Stimulated activated CD4-positive, alpha-beta T cell treated with anti-CD3 and anti-CD28 coated beads, TNF-alpha, amount 100 ng/mL, for 48 hours (primary cell): ENCODE data around the gene AMZ2.
"Not testable (repeated sequence)": the region's sequence is repeated elsewhere in the genome, so short reads cannot be mapped to it uniquely, and the experiment has no call there.

Experiments
- DNase-seq, 3 donors: peaks; one replicate each; pipeline ENCODE4 v3.0.0-alpha.2; 2020; ENCODE audit warnings: low read depth in 3 of 3

Gene AMZ2

DNA sequence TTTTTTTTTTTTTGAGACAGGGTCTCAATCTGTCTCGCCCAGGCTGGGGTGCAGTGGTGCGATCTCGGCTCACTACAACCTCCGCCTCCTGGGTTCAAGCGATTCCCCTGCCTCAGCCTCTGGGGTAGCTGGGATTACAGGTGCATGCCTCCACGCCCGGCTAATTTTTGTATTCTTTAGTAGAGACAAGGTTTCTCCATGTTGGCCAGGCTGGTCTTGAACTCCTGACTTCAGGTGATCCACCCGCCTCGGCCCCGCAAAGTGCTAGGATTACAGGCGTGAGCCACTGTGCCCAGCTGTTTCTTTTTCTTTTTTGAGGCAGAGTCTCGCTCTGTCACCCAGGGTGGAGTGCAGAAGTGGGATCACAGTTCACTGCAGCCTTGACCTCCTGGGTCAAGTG lies 27.1 kb upstream of the AMZ2 start:
- DNase-seq = not testable (repeated sequence)

DNA sequence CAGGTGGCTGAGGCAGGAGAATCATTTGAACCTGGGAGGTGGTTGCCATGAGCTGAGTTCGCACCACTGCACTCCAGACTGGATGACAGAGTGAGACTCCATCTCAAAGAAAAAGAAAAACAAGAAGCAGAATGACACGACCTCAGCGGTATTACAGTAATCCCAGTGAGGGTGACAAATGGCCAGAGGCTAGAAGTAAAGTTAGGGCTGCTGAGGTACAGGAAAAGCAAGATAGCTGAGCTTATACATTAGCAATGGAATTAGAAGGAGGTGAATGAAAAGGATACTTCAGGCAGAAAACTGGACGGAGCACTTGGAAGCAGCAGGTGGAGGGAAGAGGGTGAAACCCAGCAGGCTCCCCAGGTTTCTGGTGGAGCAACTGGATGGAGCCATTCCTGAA lies 26.1 kb upstream of the AMZ2 start:
- DNase-seq = no peak

DNA sequence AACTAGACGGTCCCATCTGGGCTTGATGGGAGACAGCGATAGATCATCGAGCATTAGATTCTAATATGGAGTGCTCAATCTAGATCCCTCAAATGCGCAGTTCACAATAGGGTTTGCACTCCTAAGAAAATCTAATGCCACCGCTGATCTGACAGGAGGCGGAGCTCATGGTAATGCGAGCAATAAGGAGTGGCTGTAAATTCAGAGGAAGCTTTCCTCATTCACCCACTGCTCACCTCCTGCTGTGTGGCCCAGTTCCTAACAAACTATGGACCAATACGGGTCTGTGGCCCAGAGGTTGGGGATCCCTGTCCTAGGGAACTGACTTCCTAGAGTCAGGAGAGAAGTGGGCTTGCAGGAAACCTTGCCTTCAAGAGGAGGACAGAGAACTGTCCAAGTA lies 25.2 kb upstream of the AMZ2 start:
- no peak for DNase-seq

DNA sequence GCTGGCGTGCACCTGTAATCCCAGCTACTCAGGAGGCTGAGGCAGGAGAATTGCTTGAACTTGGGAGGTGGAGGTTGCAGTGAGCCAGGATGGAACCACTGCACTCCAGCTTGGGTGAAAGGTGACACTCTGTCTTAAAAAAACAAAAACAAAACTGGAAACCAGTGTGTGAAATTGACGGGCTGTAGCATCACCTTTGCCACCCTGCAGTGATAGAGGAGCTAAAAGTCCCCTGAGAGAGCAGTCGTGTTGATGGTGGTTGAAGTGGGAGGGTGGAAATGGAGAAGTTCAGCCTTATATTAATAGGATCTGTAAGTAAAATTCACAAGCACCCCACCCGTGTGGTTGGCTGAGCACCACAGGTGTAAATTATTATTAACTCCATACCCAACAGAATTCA lies 22.8 kb upstream of the AMZ2 start:
- not testable (repeated sequence) for DNase-seq

DNA sequence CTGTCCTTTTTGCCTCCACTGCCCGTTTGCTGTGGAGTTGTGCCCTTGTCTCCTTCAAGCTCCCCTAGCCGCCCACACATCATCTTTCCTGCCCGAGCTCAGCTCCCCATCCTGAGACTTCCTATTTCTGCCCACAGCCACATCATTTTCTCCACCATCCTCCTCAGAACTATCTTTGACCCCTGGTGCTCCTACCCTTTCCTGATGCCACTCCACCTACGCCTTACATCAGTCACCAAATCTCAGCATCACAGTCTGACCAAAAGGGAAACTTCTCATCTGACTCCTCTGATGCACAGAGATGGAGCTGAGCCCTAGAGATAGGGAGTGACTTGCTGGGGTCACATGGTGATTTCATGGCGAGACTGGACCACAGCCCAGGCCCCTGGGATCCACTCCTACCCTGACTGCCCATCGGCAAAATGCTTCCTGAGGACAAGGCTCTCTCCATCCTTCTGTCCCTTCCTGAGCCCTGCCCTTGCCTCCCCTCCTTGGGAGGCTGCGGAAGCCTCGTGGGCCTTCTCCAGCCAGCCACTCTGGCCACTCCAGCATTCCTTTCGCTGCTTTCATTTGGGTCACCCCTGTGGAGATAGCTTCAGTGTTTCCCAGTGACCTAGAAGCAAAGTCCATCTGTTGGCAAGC lies 19.7 kb upstream of the AMZ2 start:
- DNase-seq = not testable (repeated sequence)

DNA sequence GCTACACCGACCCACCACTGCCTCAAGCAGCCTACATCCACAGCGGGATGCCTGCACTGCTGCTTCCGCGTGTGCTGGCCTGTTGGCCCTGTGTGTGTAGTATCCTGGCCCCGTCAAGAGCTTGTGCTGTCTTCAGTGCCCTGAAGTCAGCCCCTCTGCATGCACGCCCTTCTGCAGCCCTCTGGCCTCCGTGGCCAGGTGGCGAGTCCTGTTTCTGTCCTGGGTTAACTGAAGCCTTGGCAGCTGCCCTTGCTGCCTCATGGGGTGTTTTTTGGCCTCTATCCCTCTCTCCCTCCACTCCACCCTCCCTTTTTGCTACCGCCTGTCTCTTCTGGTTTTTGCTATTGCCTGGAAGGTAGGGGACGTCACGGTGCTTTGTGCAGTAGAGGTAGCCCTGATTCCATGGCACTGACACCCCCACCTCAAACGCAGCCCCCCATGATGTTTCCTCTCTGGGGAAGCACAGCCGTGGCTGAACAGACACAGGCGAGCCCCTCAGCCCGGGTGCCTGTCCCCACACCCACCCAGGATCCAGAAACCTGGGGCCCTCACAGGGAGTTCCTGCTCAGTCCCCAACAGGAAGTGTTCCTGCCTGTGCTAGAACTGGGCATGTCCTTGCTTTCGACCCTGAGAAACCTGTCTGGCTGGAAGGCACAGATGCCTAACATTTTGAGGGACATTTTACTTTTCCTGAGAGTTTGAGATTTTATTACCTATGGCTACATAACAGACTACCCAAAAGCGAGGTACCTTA lies 18.8 kb upstream of the AMZ2 start:
- no peak for DNase-seq

DNA sequence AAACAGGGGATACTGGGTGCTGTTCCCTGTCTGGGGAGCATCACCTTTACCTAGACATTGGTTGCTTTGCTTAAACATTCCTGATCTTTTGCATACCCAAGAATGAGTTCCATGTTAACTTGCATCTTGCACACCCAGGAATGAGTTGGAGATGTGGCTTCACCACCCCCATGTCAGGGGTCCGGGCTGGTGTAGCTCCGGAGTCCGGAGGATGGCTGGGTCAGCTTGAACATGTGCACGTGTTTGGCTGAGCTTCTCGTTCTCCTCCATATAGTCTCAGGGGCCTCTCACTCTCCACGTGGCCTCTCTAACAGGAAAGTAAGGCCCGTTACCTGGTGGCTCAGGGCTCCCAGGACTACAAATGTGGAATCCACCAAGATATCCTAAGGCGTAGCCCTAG lies 18.2 kb upstream of the AMZ2 start:
- no peak for DNase-seq

DNA sequence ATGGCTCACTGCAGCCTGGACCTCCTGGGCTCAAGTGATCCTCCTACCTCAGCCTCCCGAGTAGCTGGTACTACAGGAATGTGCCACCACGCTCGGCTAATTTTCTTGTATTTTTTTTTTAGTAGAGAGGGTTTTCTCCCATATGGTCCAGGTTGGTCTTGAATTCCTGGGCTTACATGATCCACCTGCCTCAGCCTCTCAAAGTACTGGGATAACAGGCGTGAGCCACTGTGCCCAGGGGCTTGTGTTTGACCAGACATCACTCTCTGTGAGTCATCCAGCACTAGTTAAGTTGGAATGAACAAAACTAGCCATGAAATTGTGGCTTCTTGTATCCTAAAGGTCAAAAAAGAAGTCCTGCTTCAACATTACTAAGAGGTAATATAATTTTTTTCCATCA lies 16.7 kb upstream of the AMZ2 start:
- DNase-seq = not testable (repeated sequence)

DNA sequence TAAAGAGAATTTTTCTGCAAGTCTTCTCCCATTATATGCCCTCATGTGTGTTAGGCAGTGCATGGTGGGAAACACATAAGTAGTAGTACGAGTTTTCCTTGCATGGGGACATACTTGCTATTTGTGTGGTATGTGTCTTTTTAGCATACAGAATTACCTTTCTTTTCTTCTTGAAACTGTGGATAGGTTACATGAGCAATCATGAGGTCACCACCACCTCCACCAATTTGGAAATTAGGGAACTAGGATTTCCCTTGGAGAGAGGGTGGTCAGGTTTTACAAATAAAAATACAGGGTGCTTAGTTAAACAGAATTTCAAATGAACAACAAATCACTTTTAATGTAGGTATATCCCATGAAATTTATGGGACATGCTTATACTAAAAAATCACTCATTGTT lies 16.3 kb upstream of the AMZ2 start:
- no peak for DNase-seq

DNA sequence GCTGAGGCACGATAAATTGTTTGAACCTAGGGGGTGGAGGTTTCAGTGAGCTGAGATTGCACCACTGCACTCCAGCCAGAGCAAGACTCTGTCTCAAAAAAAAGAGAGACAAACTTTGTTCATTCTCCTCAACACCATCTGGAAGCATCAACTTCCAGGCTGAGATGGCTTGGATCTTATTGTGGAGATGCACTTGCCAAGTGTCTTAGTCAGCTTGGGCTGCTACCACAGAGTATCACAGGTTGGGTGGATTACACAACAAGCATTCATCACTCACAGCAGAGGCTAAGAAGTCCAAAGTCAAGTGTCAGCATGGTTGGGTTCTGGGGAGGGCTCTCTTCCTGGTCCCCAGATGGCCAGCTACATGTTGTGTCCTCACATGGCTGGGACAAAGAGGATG lies 15.1 kb upstream of the AMZ2 start:
- not testable (repeated sequence) for DNase-seq

DNA sequence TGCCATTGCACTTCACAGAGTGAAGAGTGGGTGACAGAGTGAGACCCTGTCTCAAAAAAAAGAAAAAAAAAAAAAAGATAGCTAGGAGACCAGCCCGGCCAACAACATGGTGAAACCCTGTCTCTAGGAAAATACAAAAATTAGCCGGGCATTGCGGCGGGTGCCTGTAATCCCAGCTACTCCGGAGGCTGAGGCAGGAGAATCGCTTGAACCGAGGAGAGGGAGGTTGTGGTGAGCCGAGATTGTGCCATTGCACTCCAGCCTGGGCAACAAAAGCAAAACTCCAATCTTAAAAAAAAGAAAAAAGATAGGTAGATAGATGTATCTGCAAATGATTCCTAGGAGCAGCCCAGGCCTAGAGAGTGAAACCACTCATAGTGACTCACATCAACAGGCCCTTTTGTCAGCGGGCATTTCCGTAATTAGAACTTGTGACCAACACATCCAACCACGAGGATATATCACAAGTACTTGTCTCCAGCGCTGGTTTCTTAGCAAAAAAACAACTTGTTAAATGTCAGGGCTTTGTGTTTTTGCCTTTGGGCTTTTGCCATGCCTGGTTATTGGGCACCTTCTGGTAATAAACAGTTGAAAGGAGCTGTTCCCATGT lies 13.0 kb upstream of the AMZ2 start:
- not testable (repeated sequence) for DNase-seq

DNA sequence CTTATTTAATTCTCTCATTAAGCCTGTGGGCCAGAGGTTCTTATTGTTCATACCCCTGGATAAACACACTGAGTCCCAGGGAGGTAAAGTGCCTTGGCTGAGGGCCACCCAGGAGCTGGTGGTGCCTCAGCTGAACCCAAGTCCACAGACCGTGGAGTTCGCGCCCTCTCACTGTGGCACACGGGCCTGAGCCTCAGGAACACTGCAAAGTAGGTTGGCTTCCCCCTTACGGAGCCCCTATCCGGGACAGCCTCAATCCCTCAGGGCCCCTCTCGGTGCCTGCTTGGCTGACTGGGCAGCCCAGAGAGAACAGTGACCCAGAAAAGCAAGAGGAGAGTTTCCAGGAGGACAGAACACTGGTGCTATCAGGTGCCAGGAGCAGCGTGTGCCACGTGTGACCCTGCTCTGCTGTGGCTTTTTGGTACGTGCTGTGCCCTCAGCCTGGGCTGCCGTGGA lies 12.5 kb upstream of the AMZ2 start:
- DNase-seq = not testable (repeated sequence)

DNA sequence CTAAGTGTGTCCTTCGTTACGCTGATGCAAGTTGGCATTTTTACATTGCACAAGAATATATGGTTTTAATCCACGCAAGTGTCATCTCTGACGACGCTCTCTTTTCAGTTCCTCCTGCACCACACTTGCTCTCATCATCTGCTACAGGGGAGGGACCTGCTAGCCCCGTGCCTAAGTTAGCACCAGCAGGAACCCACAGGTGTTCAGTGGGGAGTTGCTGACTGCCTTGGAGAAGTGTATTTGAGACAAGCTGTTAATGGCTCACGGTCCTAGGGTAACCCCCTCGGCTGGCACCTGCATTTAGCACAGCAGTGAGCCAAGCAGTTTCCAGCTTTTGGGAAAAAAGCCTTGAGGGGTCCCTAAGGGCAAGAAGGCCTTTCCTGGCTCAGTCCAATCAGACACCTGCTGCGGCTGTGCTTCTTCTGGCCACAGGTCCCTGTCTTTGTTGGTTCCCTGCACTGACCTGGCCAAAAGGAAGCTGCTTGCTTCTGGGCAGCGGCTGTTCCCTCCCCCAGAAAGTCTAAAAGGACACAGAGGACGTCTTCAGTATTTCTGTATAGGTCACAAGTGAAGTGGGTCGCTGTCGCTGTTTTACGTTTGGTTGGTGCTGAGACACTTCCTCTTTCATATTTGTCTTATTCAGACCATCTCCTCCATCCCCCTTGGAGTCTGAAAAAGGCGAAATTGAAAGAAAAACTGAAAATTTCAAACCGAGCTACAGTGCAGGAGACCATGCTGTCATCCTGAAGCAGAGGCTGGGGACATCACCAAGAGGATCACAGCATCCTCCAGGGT lies 10.3 kb upstream of the AMZ2 start:
- DNase-seq = not testable (repeated sequence)

DNA sequence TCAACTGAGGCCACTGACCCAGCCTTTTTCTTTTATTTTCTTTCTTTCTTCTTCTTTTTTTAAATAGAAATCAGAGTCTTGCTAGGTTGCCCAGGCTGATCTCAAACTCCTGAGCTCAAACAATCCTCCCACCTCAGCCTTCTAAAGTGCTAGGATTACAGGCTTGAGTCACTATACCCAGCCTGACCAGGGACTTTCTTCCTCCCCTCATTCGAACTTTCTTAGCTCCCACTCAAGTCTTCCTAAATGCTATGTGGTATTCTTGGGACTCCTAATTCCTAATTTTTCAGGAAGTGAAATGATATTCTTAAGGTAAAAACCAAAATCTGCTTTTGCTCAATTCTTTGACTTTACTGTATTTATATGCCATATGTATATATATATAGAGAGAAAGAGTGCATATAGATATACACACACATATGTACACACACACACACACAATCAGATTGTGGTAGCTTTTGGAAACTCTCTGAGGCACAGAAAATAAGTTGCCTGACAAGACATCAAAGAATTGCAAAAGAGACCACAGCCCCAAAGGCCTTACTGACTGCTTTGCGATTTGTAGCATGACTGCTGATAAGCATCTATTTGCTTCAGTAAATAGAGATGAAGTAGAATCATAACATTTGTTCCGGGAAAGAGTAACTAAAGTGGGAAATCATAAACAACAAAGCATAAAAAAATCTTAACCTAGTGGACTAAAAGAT lies 9.5 kb upstream of the AMZ2 start:
- DNase-seq = no peak

DNA sequence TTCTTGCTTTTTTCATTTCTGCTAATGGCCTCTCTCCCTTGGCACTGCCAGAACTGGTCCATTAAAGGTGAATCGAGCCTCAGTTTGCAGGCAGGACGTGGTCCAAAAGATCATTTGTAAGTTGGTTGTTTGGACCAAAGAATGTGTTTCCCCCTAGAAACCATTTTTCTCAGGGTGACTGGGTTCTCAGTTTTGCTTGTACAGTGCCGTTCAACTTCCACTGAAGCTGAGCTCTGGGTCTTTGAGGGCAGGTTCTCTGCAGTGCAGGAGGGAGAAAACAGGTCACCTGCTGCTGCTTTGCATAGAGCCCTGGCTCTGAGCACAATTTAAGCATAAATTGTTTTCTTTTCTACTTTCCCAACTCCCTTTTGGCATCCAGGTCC lies 9.0 kb upstream of the AMZ2 start:
- DNase-seq = no peak

DNA sequence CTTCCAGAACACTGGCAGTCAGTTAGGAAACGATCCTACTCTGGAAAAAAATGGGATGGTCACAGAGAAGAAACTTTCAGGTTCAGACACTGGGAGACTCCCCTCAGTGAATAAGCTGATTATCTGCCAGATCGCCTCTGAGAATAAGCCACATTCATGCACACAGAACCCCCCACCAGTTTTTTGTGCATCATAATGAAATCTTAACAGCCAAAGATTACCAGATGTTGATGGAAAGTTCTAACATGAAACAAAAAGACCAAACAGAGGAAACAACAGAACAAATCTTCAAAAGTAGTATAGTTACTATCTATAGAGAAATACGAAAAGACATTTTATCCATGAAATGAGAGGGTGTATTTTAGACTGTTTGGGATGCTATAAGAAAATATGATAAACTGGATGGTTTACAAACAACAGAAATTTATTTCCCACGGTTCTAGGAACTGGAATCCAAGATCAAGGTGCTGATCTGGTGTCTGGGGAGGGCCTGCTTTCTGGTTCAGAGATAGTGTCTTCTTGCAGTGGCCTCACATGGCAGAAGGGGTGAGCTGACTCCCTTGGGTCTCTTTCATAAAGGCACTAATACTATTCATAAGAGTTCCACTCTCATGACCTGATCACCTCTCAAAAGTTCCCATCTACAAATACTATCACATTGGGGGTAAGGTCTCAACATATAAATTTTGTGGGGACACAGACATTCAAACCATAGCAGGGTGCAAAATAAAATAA lies 8.0 kb upstream of the AMZ2 start:
- DNase-seq = no peak

DNA sequence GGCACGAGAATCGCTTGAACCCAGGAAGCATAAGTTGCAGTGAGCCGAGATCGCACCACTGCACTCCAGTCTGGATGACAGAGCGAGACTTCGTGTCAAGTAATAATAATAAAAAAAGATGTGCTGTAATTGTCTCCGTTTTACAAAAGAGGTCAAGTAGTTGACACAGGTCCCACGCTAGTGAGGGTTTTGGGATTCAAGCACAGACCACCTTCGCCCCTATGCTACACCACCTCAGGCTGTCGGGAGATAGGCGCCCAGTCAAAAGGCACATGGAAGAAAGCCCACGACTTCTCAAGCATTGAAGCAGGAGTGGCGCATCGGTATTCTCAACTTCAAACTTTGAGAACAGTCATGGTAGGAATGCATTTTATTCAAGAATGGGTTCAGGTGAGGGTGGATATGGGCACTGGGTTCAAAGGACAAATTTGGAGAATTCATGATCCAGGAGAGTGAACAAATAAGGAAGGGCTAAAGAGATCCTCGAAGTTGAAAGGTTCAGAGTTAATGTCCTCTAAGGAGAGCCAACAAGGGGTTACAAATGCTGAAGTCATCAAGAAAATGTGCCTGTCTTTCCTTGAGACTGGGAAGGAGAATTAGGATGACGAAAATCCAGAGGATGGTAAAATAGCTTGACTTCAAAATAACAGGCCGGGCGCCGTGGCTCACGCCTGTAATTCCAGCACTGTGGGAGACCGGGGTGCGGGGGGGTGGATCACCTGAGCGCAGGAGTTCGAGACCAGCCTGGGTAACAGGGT lies 1.4 kb upstream of the AMZ2 start:
- DNase-seq = no peak

DNA sequence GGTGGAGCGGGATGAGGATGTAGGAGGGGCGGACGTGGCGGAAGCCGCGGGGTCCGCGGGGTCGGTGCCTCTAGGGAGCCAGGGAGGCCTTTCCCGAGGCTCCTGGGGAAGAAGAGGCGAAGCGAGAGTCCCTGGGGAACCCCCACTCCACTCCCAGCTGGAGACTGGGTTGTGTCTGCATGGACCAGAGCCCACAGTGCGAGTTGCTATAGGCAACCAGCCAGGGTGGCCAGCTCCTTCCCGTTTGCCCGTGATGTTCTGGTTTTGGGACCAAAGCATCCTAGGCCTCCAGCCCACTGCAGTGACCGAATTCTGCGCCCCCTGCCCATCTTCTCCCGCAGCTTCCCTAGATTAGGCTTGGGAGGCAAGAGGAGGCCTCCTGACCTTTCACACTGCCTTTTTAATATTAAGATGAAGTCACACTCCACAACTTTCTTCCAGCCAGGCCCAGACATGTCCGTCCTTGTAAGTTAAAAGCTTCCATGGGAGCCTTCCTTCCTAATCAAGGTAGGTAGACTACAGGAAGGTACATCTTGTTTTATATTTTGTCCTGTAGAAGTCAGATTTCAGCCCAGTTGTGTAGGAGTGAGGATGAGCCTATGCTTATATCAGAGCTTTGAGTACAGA lies 469 bp downstream of the AMZ2 start:
- DNase-seq = peak in 2 of 3 donors; percentile 37 to 48

DNA sequence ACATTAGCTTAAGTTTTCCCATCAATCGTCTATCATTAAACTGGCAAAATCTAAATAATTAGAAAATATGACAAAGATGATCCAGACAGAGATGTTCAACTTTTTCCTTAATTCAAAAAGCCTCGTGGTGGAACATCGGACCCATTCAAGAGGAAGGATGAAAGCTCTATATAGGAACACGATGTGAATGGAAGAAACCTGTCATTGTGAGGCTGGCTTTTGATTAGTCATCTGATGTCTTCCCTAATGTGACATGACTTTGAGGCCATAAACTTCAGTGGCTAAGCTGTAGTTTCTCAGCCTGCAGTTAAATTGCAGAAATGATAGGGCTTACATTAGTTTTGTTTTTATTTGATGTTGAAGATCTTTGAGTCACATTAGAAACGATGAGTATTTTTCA lies 1.0 kb downstream of the AMZ2 start:
- no peak for DNase-seq

DNA sequence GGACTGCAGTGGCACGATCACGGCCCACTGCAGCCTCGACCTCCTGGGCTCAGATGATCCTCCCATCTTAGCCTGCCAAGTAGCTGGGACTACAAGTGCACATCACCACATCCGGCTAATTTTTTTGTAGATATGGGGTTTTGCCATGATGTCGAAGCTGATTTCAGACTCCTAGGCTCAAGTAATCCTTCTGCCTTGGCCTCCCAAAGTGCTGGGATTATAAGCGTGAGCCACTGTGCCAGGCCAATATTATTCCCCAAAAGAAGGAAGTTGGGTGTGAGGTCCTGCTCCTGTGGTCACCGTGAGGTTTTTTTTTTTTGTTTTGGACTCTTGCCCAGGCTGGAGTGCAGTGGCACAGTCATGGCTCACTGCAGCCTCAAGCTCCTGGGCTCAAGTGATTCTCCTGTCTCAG lies 1.5 kb downstream of the AMZ2 start:
- no peak for DNase-seq
